ENCODE measurements around the gene MRPS15.

GRCh38 chr1:36453600-36454388 lies 10.4 kb downstream of the MRPS15 start:
- TF ChIP-seq CTCF (conservative IDR thresholded peaks at IDR 0.05; ENCODE audit: low read depth, low read length) (no peak), EZH2 (IDR thresholded peaks at IDR 0.05; ENCODE audit: borderline replicate concordance, low read depth, low read length, poor library complexity, severe bottlenecking) (no peak)
